NOMO-1 treated with DMSO at 0.1 percent for 48 hours (cell line): ENCODE measurements around the gene DUOXA2.
"Not testable (repeated sequence)": the region's sequence is repeated elsewhere in the genome, so short reads cannot be mapped to it uniquely, and the experiment has no call there.

Source experiments
- DNase-seq: peaks from one replicate; lab custom pipeline; 2025; ENCODE audit not compliant: unreplicated experiment; lab: John Stamatoyannopoulos, UW

The DUOXA2 gene

DNA sequence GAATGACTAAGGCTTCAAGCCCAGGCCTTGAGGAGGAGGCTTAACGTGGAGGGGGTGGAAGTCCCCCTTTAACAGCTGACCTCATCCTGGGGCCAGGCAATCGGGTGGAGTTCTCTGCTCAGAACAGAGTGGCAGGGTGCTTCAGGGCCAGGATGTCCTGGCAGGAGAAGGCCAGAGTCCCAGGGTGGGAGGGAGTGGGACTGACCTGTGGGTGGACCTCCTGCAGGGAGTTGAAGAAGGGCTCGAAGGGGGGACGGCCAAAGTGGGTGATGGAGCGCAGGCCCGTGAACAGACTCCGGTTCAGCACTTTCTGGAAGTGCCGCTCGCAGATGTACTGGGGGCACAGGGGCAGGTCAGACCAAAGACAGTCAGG lies 19.8 kb upstream of the DUOXA2 start:
- DNase-seq = no peak

DNA sequence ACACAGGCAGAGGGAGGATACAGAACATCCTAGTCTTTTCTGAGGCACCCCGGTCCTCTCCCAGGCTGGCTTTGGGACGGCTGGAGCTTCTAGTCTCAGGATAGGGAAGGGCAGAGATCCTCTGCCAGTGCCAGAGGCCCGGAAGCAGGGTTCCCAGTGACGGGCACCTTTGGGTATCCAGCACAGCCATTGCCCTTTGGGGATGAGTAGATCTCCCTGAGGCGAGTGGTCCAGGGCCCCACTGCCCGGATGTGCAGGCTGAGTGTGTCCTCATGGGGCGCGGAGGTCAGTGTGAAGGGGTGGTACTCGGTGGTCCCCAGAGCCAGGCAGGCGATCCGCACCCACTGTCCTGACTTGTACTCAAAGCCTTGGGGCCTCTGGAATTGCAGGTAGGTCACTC lies 18.5 kb upstream of the DUOXA2 start:
- no peak for DNase-seq

DNA sequence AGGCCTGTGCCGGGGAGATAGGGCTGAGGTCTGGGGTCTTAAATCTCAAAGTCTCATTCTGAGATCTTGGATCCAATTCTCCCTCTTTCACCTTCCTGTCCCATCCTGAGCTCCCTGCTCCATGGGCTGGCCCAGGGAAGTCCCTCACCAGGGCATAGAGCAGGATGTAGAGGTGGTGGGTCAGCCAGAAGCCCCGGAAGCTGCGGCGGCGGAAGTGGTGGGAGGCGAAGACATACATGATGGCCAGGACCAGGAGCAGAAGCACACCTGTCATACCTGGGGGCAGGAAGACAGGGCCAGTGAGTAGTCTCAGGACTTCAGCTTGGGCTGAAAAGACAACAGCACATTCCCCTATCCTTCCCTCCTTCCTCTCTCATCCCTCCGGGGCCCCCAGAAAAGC lies 16.7 kb upstream of the DUOXA2 start:
- no peak for DNase-seq

DNA sequence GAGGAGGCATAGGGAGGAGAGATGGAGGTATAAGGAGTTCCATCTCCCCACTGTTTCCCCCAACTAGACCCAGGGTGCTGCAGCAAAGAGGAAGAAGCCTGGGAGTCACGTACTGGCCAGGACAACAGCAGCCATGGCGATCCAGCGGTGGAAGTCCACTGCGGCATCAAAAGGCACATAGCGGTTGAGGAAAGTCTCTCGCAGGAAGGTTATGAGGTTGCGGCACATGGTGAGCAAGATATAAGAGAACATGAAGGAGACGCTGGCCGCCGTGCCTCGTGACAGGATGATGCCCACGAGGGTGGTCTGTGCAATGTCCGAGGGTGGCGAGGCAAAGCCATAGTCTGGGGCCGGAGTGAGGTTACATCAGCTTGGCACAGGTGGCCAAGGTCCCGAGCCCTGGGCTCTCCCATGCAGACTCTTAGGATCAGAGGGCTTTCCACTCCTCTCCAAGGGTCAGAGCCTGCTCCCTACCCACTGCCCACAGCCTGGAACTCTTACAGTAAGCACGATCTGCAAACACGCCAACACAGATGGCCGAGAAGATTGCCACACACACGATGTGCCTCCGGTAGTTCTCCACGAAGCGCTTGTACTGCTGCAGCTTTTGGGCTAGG lies 14.5 kb upstream of the DUOXA2 start:
- no peak for DNase-seq

DNA sequence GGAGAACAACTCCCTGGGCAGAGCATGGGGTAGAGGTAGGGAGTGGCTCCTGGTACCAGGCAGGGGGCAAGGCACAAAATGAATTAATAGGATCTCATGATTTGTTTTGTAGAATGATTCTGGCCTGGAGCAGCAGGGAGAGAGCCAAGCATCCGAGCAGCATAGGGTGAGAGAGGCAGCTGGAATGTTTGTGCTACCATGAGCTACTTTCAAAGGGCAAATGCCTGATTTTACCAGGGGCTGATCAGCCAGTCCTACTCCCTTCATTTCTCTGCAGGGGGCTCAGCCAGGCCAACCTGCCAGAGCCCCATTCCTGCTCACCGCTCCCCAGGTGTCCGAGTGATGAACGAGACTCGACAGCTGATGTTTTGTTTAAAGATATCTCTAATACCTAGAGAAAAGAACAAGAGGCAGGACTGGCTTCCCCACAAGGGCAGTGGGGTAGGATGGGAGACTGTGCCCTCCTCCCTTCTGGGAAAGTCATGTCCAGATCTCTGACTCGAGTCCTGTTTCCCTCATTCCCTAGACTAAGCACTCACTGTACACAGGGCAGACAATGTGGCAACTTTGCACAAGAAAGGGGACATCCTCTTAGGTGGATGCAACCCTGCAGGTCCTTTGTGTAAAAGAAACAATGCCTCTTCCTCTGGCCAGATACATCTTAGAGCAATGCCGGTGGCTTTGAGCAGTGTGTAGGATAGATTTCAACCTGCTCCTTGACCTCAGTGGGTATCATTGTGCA lies 13.1 kb upstream of the DUOXA2 start:
- DNase-seq = no peak

DNA sequence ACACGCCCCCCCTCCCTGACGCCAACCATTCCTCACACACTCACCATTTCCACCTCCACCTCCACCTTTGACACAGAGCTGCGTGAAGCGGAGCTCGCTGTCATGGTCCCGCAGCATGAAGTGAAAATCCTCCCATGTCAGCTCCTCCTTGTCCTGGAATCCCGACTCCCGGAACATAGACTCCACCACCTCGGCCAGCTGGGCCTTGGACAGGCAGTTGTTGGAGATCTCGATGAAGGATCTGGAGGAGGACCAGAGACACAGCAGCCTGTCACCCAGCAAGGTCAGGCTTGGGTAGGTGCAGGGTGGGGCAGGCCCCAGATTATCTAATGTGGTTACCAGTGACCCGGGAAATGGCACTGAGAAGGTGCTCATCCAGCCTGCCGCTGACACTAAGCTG lies 12.4 kb upstream of the DUOXA2 start:
- DNase-seq = no peak

DNA sequence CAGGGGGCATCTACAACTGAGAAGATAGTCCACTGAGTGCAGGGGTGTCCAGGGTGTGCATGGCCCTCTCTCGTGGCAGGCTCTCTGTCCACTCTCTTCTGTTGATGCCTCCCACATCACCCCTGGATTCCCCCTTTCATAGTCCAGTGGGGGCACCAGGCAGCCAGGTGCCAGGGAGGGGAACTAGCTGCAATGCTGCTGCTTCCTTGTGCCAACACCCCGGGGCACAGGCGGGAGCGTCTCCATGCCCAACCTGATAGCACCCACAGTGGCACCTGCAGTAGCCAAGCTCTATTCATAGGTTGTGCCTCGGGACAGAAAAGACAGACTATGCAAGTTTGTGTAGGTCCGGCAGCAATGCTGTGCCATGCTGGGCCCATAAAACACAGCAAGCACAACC lies 11.9 kb upstream of the DUOXA2 start:
- no peak for DNase-seq

DNA sequence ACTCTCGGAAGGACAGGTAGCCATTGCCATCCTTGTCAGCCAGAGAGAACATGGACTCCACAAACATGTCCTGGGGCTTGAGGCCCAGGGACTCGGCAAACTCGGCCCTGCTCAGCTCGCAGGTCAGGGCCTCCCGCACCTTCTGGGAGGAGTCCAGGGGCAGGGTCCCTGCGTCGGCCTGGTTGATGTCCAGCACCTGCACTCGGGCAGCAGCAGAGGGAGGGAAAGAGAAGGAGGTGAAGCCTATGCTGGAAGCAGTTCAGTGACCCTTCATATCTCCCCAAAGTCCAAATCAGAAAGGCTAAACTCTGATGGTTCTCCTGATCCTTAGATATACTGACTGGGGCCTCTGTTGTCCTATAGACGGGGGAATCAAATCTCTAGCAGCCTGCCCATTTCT lies 10.0 kb upstream of the DUOXA2 start:
- not testable (repeated sequence) for DNase-seq

DNA sequence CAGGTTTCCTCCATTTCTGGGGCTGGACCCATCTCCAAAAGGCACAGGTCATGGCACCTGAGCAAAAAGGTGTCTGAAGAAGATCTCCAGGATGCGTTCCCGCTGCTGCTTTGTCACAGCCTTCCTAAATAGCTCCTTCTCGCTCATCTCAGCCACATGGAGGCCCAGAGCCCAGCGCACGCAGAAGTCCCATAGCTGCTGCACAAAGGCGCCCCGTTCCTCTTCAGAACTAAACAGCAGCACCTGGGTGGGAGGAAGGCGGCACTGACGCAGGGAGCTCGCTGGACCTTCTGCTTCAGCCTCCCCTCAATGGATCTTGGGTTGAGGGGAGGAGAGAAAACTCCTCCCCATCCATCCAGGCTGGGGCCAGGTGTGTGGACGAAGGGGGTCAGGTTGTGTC lies 8.5 kb upstream of the DUOXA2 start:
- DNase-seq = no peak

DNA sequence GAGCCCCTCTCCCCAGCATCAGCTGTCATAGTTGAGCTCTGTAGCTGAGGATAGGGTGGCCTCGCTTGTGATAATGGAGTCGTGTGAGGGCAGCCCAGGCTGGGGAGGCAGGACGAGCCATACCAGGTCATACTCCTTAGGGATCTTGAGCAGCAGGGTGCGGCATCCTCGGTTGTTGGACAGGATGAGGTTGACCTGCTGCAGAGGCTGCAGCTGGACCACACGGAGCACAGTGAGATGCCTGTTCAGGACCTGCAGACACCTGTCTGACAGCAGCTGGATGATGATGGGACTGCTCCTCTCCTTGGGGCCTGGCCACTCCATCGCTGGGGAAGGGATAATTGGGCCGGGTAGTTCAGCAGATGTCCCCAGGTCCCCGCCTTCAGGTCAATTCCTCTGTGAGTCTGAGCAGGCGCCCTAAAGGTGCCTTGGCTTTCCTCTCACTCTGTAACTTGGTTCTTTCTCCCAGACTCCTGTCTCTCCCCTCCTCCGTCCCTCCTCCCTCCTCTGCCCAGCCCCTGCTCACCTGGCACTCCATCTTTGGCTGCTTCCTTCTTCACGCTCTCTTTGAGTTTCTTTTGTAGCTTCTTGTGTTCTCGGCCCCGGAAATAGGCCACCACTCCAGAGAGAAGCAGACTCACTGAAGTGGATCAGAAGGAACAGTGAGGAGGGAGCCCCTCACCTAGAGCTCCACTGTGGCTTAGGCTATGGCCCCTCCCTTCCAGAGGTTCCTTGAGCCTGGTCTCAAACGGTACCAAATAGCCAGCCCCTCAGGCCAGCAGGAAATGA lies 7.9 kb upstream of the DUOXA2 start:
- DNase-seq = no peak

DNA sequence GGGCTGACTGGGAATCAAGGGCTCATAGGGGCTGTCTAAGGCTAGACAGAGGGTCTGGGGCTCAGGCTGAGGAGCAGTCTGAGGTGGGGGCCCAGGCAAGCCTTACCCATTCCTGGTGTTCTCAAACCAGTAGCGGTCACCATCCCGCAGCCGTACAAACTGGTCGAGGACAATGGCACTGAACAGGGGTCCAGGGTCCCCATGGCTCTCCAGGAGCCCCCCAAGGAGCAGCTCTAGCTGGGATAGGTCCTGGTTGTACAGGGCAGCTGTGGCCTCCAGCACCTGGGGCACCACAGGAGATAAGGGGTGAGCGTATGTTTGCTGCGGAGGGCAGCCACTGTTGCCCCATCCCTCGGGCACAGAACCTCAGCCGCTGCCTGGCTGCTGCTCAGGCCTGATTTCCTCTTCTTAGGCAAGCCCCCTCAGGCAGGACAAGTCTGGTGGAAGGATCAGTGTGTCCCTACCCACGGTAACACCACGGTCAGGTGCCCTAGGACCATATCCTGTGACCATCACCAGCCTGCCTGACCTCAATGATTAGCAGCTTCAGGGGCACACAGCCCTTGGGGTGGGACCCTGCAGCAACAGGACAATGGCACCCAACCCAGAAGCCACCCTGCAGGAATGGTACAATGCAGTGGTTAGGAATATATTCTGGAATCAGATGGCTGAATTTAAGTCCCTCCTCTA lies 6.0 kb upstream of the DUOXA2 start:
- no peak for DNase-seq

DNA sequence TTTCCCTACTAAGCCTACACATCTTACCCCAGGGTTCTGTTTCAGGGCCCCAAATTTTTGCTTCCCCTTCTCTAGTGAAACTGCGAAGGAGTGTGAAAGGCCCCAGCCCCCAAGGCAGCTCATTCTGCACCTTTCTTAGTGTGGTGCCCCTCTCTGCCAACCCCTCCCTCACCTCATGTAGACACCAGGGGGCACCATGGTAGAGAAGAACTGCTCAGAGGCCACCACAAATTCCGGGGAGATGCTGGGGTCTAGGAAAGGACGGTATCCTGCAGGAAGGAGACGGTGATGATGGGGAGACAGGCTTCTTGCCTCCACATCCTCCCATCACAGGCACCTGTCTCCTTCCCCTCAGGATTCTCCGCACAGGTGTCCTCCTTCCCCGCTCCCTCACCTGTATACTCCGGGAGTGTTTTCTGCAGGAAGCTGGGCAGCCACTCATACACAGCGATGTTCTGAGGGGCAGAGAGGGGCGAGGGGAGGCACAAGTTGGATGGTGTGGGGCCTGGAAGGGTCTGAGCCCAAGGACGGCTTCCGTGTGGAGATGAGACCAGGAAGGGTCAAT lies 3.8 kb upstream of the DUOXA2 start:
- no peak for DNase-seq

DNA sequence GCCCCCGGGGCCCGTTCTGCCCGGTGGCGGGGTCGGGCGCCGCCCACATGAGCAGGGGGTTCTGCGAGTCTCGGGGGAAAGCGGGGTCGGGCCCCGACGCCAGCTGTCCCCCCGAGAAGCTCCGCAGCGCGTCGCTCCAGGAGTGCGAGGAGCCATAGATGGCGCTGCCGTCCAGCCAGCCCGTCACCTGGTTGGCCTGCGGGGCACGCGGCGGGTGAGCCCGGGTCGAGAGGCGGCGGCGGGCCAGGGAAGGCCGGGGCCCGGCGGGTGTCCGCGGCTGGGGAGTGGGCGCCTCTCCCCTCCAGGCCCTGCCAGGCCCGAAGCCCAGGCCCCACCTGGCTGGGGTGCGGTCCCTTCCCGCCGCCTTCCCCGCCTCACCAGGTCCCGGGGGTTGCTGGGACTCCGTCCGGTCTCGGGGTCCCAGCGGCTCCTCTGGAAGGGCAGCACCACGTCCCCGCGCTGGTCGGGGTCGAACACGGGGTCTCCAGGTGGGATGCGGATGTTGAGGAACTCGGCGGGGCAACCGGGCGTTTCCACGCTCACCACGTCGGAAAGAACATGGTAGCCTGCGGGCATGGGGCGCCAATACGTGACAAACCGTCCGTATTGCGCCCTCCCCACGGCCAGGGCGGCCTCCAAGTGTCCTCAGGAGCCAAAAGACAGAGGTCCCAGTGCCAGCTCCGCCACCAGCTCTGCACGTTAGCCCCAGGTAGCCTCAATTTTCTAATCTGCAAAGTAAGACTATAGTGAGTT lies 2.6 kb upstream of the DUOXA2 start:
- no peak for DNase-seq

DNA sequence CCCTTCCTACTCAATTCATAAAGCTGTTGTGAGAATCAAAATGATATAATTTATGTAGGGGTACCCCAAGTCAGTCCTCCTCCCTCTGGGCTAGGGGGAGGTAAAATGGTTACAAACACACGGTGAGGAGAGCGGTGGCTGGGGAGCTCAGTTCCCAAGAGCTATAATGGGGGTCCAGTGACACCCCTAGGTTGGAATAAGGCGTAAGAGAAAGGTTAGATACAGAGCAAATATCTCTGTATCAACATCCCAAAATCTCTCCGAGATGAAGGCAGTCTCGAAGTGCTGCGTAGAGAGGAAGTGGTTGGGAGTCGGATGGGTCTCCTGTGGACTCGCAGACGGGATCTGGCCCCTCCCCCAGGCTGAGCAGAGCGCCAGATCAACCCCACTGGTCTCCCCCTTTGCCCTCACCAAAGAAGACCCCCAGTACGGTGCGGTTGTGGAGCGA lies 2.0 kb upstream of the DUOXA2 start:
- DNase-seq = no peak

DNA sequence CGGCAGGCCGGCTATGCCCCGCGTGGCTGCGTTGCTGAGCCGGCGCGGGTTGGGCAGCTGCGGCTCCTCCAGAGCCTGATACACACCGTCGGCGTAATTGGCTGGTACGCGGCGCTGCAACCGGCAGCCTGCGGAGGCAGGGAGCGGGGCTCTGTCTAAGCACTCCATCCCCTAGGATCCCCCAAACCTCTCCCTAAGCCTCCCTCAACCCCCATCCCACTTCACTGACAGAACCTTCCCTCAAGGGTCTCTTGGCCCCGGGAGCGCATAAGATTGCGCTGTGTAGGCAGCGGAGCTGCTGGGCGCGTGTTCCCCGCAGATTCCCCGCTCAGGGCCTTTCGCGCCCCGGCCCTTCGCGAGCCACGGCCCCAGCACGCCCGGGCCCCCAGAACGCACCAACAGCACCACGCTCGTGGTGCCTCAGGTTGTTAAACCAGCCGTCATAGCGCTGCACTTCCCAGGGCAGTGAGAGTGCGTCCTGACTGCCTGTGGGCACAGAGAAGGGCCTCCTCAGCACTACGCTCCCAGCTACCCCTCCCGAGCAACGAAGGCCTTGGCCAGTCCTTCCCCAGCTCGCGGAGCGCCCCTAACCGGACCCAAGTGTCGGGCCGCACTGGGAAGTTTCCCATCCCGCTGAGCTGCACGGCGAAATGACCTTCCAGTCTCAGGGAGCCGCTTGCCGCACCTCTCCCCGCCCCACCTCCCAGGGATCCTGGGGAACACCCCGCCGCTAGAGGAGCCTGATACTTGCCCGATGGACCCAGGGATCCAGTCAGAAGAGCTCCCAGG lies 1.3 kb upstream of the DUOXA2 start:
- no peak for DNase-seq

DNA sequence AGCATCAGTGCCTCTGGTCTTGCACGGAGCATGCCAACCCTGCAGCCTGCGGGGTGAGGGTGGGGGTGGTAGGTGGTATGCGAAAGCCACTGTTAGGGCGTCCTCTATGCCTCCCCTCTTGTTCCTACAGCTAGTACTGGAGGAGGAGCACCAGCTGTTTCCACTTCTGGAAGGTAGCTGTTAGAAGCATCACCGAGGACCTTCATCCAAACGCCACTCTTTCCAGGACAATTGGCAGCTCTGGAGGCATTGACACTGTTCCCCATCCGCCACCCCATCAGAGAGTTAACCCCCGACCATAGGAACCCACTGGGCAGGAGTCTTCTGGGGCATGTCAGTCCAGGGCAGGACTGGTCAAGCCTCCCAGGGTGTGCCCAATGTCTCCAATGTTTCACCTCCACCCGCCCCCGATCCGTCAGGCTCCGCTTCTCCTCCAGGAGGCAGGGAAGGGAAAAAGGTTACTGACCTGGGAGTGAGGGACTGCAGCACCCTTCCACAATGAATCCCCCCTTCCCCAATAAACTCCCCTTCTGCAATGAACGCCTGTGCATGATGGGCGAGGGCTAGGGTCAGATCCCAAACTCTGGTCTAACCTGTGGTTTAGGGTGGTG lies 641 bp upstream of the DUOXA2 start:
- no peak for DNase-seq

DNA sequence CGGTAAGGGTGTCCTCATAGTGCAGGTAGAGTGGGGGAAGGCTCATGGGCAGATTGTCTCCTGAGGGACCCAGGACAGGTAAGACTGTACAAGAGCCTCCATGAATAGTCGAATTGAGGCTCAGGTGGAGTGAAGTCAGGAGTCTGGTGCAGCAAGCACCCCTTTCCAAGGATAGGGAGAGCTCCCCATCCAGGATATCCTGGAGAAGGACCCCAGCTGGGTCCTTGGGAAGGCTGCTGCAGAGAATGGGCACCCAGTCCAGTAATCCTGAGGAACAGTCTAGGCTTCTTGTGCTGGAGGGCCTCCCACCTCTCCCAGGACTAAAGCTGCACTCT lies 592 bp downstream of the DUOXA2 start:
- DNase-seq = no peak

DNA sequence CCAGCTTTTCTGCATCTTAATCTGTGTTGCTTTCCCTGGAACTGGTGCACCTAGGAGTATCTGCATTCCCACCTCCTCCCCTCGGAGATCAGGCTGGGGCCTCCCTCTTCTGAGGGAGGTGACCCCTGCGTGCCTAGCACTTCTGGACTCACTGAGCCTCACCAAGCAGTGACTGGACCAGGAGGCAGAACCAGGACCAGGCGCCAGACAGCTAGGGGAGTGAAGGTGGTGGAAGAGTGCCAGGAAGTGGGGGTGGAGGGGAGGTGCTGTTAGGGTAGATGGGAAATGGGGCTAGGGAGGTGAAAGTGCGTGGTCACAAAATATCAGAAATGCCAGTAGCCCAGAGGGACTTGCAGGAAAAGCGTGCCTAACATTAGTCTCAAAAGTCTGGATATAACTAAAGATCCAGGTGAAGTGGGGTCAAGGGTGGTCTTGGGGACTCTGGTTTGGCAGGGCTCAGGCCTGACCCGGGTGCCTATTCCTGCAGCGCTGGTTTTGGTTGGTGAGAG lies 1.2 kb downstream of the DUOXA2 start:
- DNase-seq = no peak

DNA sequence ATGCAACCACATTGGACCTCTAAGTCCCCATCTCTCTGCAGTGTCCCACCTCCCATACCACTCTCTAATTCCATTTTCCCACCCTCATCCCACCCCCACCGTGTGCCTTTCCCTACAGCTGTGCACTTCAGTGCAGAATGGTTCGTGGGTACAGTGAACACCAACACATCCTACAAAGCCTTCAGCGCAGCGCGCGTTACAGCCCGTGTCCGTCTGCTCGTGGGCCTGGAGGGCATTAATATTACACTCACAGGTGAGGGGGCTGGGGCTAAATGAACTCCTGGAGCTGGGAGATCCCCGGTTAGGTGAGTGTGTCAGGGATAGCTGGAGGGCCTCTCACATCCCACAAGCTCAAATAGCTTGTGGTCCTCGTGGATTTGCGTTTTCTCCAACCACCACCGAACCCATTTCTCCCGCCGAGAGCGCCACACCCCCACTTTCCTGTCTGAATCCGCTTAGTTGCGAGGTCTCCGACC lies 1.9 kb downstream of the DUOXA2 start:
- no peak for DNase-seq
